Sciatic nerve (tissue), 2 donors: ENCODE measurements around the gene ZDHHC16. TPM values are rescaled to one million over a fixed set of nuclear protein-coding genes. Genes with fewer than 3 reads are reported as not detected.
A peak's percentile ranks its signal among the peaks of the same experiment; 100 is the strongest.
"Not testable (repeated sequence)": the region's sequence is repeated elsewhere in the genome, so short reads cannot be mapped to it uniquely, and the experiment has no call there.

Experiments used
- ATAC-seq: fragments of 200-7000 bp; cut with Tn5 transposase; one replicate; pipeline ENCODE4 v1.9.1; 2020; ENCODE audit warnings: mild to moderate bottlenecking, moderate library complexity
- DNase-seq: peaks from one replicate; pipeline ENCODE4 v3.0.0-alpha.2; 2020; ENCODE audit warnings: low spot score
- intact Hi-C: fragments of 100-400 bp; cut with DNase I; formaldehyde crosslinking; loops from one replicate; pipeline ENCODE4 v1.14.2; 2022
- total RNA-seq: library from RNA; stranded (reverse); fragmentation: NEBNext Ultra II Directional; extraction: Animal tissue kit (Norgen Biotek cat#: 25700); gene quantifications from one replicate; pipeline ENCODE4 v1.2.1, GENCODE V29; 2021
- donor health status: DM: no; HTN: no; CAD: no.
- donor health status: DM: no; HTN: no; CAD: no.

The ZDHHC16 gene
- total RNA-seq, 1 donor from 2014 or later = 32.1 TPM

DNA sequence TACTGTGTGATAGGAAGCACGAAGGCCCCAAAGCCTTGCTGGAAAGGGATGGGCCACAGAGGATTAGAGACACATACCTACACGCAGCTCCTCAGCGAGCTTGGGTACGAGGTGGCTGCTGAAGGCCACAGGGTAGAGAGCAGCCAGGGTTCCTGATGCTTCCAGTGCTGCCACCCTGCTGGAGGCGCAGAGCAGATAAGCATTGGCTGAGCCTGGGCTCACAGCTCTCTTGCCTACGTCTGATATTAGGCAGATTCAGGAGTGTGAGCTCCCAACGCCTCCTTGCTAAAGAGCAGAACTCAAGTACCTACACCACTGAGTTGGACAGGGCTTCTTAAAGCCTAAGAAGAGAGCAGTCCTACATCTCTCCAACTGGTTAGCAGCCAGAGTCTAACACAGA, 20.0 kb downstream of the ZDHHC16 start:
- DNase-seq (no peak), ATAC-seq (no peak)
- intact Hi-C loops = no loop called here

DNA sequence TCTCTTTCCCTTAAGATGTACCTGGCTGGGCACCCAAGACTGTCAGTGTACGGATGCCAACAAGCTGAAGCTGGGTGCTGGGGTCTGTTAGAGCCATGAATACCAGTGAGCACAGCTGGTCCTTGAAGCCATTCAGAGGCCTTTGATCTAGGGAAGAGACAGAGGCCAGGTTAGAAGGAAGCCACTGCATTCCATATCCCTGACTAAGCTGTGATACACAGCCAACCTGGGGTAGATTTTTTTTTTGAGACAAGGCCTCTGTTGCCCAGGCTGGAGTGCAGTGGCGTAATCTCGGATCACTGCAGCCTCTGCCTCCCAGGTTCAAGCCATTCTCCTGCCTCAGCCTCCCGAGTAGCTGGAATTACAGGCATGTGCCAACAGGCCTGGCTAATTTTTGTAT, 20.8 kb downstream of the ZDHHC16 start:
- ATAC-seq (no peak), DNase-seq (no peak)
- intact Hi-C loops = no loop called here

DNA sequence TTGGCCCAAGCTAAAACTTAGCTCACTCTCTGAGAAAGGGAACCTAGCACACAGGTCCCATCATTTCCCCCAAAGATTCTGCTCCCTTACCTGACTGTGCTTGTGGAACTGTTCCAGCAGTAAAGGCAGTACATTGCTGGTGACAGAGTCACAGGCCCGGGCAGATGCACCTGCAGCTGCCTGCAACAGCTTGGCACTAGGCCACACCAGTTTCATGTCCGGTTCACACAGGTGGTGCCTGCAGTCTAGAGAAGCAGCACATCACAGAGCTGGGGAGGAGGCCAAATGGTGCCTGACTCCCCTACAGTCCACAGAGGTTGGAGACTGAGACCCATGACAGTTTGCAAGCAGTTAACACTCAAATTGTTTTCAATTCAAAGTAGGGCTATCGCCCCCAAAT, 22.2 kb downstream of the ZDHHC16 start:
- ATAC-seq = no peak
- no peak for DNase-seq
- intact Hi-C loops = no loop called here

DNA sequence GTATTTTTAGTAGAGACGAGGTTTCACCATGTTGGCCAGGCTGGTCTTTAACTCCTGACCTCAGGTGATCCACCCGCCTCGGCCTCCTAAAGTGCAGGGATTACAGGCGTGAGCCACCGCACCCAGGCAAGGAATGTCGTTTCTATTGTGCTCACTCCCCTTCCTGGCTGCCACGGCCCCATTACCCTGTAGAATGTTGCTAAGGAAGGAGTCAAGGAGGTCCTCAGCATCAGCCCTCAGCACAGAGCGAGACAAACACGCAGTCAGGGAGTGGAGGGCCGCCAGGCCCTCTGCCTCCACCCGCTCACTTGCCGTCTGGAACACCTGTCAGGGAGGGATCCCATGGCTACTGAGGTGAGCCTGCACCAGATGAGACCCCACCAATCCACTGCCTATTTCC, 22.8 kb downstream of the ZDHHC16 start:
- intact Hi-C loops = not testable (repeated sequence)

DNA sequence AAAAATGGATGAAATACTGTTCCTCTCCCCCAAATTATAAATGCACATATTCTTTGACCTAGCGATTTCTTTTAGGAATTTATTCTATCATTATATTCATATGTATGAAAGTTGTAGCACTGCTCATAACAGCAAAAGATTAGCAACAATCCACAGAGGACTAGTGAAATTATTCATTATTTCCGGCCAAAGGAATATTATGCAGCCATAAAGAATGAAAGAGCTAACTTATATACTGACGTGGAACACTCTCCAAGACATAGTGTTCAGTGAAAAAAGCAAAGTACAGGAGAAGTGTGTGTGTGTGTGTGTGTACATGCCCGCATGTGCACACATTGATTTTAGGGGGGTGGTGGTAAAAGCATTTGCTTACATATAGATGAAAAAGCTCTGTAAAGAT, 28.9 kb downstream of the ZDHHC16 start:
- ATAC-seq = no peak
- intact Hi-C loops = no loop called here
- no peak for DNase-seq

More for the DNA sequence above, 22.8 kb downstream of the ZDHHC16 start:
- not testable (repeated sequence) for ATAC-seq, DNase-seq

DNA sequence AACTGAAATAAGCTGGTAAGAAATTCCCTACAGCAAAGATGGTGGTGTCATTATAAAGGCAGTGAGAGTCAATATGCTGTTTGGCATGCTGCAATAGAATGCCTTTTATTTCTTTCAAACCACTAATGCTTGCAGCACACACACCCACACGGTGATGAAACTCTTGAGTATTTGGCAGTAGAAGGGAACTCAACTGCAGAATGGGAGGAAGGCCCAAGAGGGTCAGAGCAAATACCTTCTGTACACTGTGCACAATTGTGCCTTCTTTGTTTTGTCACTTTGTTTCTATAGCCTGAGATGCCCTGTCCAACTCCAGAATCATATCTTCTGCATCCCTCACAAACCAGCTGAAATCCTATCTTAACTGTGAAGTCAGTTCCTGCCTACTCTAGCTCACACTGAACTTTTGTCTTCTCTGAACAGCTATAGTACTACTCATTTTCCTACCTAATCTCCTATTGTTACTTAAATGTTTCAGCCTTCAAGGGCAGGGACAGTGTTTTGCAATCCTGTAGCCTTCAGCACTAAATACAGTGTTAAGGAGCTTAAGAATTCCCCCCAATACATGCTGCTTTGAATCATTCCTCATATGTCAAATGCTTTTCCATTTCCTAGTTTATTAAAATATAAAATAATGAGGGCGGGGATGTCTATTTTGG, 30.1 kb downstream of the ZDHHC16 start:
- ATAC-seq (peak; percentile 82), DNase-seq (peak; percentile 42)
- intact Hi-C loops = no loop called here

DNA sequence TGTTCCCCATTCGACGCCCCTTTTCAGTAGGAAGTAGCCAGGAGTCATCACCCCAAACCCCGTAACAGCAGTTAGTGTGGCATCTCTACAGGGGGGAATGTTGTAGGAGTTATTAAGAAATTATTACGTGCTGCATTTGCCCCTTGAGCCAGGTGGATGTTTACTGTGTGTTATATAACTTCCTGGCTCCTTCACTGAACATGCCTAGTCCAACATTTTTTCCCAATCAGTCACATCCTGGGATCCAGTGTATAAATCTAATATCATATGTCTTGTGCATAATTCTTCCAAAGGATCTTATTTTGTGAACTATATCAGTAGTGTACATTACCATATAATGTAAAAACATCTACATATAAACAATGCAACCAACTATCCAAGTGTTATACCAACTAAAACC, 33.4 kb downstream of the ZDHHC16 start:
- ATAC-seq, intact Hi-C loops: not testable (repeated sequence)

DNA sequence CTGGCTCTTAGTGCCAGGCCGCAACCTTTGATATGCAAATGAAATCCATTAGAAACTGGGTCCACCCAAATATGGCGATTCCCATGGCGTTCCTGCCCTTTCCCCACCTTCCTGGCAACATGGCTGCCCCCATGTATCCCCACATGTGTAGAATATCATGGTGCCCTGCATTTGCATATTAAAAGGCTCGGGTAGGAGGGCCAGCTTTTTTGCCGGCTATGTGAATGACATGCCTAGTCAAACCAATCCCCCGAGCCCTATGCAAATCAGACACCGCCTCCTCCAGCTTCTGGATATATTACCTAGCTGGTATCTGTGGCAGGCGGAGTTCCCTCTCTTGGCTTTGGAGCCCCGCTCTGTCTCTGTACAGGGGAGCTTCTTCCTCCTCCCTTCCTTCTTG, 34.0 kb downstream of the ZDHHC16 start:
- DNase-seq (no peak), ATAC-seq (no peak)
- intact Hi-C loops = no loop called here

More for the DNA sequence above, 33.4 kb downstream of the ZDHHC16 start:
- not testable (repeated sequence) for DNase-seq

DNA sequence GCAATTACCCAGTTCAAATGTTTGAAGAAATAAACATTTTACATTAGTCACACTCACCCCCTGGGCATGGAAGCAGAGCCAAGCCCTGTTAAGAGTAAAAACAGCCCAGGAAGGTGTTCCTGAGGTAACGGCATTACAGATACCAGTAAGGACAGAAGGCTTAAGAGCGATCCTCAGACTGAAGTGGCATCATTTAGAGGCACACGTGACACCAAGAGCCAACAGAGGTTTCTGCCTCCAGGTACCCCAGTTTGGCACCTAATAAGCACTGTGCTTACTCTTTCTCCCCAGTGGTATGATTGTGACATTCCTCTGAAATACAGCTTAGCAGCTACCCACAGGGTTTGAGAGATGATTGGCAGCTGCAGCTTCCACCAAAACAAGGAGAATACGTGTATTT, 35.1 kb downstream of the ZDHHC16 start:
- no peak for ATAC-seq
- DNase-seq = no peak
- intact Hi-C loops = no loop called here

DNA sequence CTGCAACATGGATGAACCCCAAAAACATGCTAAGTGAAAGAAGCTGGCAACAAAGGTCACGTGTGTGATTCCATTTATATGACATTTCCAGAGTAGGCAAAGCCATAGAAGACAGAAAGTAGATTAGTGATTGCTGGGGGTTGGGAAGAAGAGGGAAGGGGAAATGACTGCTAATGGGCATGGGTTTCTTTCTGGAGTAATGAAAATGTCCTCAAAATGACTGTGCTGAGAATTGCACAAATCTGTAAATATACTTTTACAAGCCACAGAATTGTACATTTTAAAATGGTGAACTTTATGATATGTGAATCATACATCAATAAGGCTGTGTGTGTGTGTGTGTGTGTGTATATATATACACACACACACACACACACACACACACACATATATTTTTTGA, 36.4 kb downstream of the ZDHHC16 start:
- ATAC-seq (no peak), DNase-seq (no peak)
- intact Hi-C loops = no loop called here

DNA sequence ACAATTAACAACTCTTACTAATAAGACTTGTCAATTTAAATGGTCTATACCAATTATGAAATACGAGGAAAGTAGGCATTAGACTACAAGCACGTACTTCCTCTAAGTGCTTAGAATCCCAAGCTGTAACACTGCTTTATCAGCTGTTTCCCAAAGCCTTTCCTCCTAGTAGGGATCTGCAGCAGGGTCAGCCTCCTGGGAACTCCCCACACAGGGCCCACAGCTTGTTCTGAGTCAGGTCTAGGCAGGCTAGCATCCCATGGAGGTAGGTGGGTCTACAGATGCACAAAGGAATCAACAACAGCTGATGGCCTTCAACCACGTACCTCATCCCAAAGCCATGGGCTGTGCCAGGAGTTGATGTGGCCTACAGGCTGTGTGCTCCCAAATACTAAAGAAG, 37.5 kb downstream of the ZDHHC16 start:
- ATAC-seq = no peak
- intact Hi-C loops = no loop called here
- DNase-seq = no peak

DNA sequence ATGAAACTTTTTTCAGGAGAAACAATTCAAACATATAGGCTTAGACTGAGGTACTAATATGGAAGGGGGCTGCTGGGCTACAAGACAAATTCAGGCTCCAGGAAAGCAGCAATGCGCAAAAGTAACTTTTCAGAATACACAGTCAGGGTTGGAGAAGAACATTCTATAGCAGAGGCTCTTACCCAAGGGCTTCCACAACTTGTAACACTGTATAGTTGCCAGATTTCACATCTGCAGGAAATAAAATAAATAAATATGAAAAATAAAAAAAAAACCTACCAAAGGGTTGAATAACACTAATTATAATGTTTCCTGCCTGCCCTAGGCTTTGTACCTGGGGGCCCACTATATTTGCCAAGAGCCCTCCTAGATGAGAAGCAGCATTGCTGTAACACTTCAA, 37.9 kb downstream of the ZDHHC16 start:
- ATAC-seq = no peak
- intact Hi-C loops = no loop called here
- no peak for DNase-seq

DNA sequence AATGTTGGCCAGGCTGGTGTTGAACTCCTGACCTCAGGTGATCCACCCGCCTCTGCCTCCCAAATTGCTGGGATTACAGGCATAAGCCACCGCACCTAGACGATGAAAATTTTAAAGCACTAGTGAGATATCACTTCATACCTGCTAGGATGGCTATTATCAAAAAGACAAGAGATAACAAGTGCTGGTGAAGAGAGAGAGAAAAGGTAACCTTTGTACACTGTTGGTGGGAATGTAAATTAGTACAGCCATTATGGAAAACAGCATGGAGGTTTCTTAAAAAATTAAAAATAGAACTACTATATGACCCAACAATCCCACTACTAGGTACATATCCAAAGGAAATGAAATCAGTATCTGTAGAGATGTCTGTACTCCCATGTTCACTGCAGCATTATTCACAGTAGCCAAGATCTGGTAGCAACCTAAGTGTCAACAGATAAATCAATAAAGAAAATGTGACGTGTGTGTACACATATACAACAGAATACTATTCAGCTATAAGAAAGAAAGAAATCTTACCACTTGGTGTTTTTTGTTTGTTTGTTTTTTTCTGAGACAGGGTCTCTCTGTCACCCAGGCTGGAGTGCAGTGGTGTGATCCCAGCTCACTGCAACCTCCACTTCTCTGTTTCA, 39.8 kb downstream of the ZDHHC16 start:
- intact Hi-C loops = no loop called here
- no peak for ATAC-seq
- DNase-seq = no peak

DNA sequence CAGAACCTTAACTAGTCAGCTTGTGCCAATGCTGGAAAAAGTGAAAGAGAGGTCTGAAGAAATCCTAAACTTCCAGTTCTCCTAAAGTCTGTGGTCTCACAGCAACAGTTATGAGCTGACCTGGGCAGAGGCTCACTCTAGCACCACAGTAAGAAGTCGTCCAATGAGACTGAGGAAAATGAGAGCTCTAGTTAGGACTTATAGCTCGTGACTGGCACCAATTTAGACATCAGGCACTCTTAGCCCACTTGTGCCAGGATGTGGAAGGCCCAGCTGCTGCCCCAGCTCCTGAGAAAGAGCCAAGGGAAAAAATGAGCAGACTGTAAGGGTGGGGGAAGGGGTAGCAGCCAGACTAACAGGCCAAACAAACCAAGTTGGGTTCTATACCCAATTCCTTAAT, 44.6 kb downstream of the ZDHHC16 start:
- no peak for DNase-seq
- intact Hi-C loops = no loop called here
- ATAC-seq = peak; percentile 39

DNA sequence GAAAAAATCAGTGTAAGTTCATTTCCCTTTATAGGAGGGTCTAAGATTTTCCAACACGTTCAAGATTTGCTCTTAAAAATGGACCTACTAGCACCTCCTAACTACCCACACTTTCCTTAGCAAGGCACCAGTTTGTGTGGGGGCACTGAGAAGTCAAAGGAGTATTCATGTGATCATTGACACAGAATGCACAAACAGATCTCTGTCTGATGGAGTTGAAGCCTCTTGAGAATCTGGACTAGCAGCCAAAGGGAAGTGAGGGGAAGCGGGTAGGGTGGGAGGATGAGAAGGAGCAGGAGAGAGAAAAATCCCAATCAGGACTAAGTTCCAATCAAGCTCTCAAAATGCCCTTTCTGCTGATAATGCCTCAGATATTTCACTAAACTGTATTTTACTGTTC, 48.2 kb downstream of the ZDHHC16 start:
- no peak for DNase-seq
- intact Hi-C loops = no loop called here
- no peak for ATAC-seq

DNA sequence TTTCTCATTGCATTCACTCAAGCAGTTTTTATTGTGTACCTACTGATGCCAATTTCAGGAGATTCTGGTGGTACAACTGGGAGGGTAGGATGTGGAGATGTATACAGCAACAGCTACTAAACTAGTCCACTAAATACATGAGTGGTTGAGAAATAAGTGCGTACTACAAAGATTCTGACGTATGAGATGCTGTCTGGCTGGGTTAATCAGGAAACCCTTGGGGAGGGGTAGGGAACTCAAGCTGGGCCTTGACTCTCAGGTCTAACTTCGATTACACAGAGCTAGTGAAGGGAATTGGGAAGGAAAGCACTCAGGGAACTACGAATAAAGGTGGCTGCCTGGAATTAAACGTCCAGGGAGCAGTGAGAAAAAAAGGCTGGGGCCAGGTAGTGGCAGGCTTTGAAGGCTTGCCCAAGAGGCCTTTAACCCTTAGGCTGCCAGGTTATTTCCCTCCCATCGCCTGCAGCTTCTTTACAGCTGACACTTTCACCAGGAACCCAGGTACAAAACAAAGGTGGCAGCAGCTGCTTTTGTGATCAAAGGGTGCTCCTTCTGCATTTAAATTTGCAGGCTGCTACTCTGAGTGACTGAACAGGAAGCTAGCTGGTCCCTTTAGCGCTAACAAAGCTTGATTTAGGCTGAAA, 49.0 kb downstream of the ZDHHC16 start:
- ATAC-seq = no peak
- intact Hi-C loops = no loop called here
- DNase-seq = no peak

DNA sequence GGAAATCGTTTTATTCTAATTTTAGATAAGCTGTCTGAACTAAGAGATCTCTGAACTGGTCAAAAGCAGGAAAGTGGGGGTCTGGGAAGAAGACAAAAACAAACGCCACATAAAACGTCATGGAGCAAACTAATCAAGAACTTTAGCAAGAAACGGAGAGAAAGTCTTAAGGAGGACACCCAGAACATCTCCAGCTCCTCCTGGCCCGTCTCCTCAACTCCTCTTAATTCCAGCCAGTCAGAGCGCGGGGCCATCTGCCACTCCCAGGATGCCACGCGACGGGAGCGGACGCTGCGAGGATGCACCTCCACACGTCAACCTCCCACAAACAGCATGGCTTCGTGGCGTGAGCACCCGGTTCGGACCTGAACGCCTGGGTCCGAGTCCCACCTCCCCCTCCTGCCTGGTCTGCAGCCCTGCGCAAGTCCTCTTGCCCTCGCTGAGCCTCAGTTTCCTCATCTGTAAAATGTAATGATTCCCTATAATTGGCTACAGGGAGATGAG, 51.6 kb downstream of the ZDHHC16 start:
- intact Hi-C loops = no loop called here
- DNase-seq = peak; percentile 86
- peak; percentile 64 for ATAC-seq

DNA sequence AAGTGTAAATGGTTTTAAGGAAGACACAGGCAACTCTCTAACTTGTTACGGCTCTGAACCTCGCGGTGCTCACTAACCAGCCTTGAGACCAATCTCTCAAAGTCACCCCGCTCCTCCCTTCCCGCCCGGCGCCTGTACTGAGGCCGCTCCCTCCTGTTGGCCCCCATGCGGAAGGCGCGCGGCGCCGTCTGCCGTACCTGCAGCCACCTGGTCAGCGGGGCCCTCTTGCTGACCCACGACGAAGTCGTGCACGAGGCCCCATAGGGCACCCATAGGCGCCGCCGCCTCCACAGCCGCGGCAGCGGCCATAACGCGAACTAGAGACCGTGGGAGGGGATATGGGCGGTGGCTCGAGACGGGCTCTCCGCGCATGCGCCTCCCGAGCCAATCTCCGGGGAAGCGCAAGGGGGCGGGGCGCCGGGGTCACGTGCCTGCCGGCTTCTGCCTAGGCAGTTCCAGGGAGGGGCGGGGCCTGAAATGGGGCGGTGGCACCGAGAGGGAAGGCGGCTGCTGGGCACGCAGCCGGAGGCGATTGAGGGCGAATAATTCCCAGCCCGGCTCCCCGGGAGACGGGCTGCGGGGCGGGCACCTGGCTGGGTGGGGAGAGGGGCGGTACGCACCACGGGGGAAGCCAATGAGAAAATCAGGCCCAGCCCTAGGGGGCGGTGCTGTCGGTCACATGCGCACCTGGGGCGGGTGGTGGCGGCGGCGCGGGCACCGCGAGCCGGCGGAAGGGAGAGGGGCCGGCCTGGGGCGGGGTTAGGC, 52.3 kb downstream of the ZDHHC16 start, which contains the start of gene MMS19:
Gene MMS19, minus strand, starts transcription at position 347 of the 765 bp plus-strand sequence. Its CDS starts 38 bp downstream, at position 309.
- ATAC-seq = peak; percentile 96
- intact Hi-C loops = no loop called here
- DNase-seq = peak; percentile 100

DNA sequence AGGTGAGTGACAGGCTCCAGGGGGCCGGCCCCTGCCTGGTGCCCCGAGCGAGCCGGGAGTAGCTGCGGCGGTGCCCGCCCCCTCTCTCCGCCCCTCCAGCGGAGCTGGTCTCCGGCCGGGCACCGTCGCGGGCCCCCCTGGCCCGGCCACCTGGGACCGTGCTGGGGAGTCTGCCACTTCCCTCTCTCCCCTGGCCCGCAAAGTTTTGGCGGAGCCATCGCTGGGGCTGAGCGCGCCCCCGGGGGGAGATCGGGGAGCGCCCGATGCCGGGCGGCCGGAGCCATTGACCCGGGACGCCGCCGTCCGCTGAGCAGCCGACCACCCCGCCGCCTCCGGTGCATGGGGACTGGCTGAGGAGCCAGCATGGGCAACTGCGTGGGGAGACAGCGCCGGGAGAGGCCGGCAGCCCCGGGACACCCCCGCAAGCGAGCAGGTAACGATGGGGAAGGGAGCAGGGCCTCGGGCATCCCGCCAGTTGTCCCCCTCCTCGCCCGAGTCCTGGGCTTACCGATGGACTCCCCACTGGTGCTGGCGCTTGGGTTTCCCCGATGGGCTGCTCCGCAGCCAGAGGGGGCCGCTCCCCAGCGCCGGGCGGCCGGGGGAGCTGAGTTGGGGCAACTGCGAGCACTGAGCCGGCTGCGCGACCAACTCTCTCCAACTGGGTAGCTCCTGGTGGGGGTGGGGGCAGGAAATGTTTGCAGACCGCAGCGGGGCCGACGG, 53.0 kb downstream of the ZDHHC16 start, which contains the start of gene UBTD1:
Gene UBTD1, plus strand, starts transcription at position 84 of the 720 bp plus-strand sequence. Its CDS starts 280 bp downstream, at position 364.
- intact Hi-C loops = no loop called here
- no peak for ATAC-seq
- DNase-seq = peak; percentile 80
